ENCODE measurements around the gene ABHD3.

GRCh38 chr18:21741312-21741561, 36.7 kb upstream of the ABHD3 start:
- no peak for TF ChIP-seq POLR2A (IDR thresholded peaks at IDR 0.05)
- TF ChIP-seq CTCF (IDR thresholded peaks at IDR 0.05), result no peak

Data from vagina (tissue), 2 donors.